GM12878 (cell line): Measurements from ENCODE around the gene SCNN1B. TPM values are rescaled to one million over a fixed set of nuclear protein-coding genes. Genes with fewer than 3 reads are reported as not detected.
"Not testable (repeated sequence)": the region's sequence is repeated elsewhere in the genome, so short reads cannot be mapped to it uniquely, and the experiment has no call there.

Source experiments
- ATAC-seq: fragments of 200-7000 bp; cut with Tn5 transposase; 3 replicates; pipeline ENCODE4 v1.9.1; 2020; ENCODE audit warnings: mild to moderate bottlenecking, moderate library complexity
- BruUV-seq: library from RNA; stranded (reverse); fragments of 400-500 nt; replicated peaks from 2 replicates; lab custom pipeline; 2021; lab: Mats Ljungman, UMichigan
- CTCF ChIA-PET: fragments of 300-600 bp; sonication (Branson Sonifier 250); formaldehyde crosslinking; extraction: SDS; loops from one replicate; lab custom pipeline; 2021; ENCODE audit warnings: inconsistent platforms; lab: Yijun Ruan, JAX
- POLR2A ChIA-PET: fragments of 350-600 bp; formaldehyde crosslinking; extraction: SDS; loops from one replicate; lab custom pipeline; 2021; ENCODE audit warnings: inconsistent platforms; lab: Charles Lee
- RAD21 ChIA-PET: fragments of 300-600 bp; sonication (Branson Sonifier 250); formaldehyde crosslinking; loops from one replicate; lab custom pipeline; 2023; ENCODE audit warnings: antibody characterized with exemption; ENCODE audit not compliant: unreplicated experiment; lab: Charles Lee
- SMC1A ChIA-PET: fragments of 300-600 bp; sonication (Branson Sonifier 250); formaldehyde crosslinking; loops from one replicate; lab custom pipeline; 2023; ENCODE audit not compliant: unreplicated experiment, uncharacterized antibody; lab: Charles Lee
- DNase-seq: peaks from one replicate; pipeline ENCODE4 v3.0.0-alpha.2; 2011; ENCODE audit warnings: low read depth, low spot score
- FAIRE-seq: peaks from 3 replicates; lab custom pipeline; 2011; peaks lifted over from hg19 to GRCh38; lab: Jason Lieb, UNC
- H2AFZ ChIP-seq: 2 replicates; pipeline ENCODE4 v1.6.0; 2011; ENCODE audit warnings: low read depth, low read length, control low read depth; ENCODE audit not compliant: control insufficient read depth
- H3K27ac ChIP-seq: 2 replicates; pipeline ENCODE4 v1.5.1; 2011; ENCODE audit warnings: control low read depth; ENCODE audit not compliant: control insufficient read depth, insufficient read depth
- H3K27me3 ChIP-seq, 2 experiments: replicated peaks in 1 of 2; 2 replicates each; pipeline versions ENCODE4 v1.6.0 to v1.6.1; 2011; ENCODE audit warnings: low read length in 1 of 2; ENCODE audit not compliant: control insufficient read depth in 2 of 2, insufficient read depth in 2 of 2
- H3K36me3 ChIP-seq, 2 experiments: 2 replicates each; pipeline ENCODE4 v1.5.1; 2011; ENCODE audit warnings: low read length in 1 of 2; ENCODE audit not compliant: control insufficient read depth in 2 of 2, insufficient read depth in 2 of 2
- H3K4me1 ChIP-seq: 2 replicates; pipeline ENCODE4 v1.6.1; 2011; ENCODE audit warnings: mild to moderate bottlenecking, low read length, moderate library complexity, mixed read lengths; ENCODE audit not compliant: control insufficient read depth, insufficient read depth
- H3K4me2 ChIP-seq: 2 replicates; pipeline ENCODE4 v1.6.0; 2011; ENCODE audit warnings: control low read depth; ENCODE audit not compliant: control insufficient read depth, insufficient read depth
- H3K4me3 ChIP-seq: fragments of 200-600 bp; sonication (generic); 2 replicates; pipeline ENCODE4 v1.5.1; 2016
- H3K79me2 ChIP-seq: 2 replicates; pipeline ENCODE4 v1.6.0; 2011; ENCODE audit warnings: low read length; ENCODE audit not compliant: control insufficient read depth, insufficient read depth
- H3K9ac ChIP-seq: 2 replicates; pipeline ENCODE4 v1.8.0; 2011; ENCODE audit warnings: low read length, control low read depth, mixed read lengths; ENCODE audit not compliant: control insufficient read depth, insufficient read depth
- H3K9me3 ChIP-seq: replicated peaks from 3 replicates; pipeline ENCODE4 v1.5.1; 2011; ENCODE audit warnings: mild to moderate bottlenecking, low read length; ENCODE audit not compliant: control insufficient read depth, insufficient read depth
- H4K20me1 ChIP-seq: 2 replicates; pipeline ENCODE4 v1.6.0; 2011; ENCODE audit not compliant: control insufficient read depth, insufficient read depth
- EED ChIP-seq: sonication (generic); IDR thresholded peaks from 2 replicates; pipeline ENCODE4 v1.6.1; 2016; ENCODE audit warnings: antibody characterized with exemption, low read depth
- NKRF ChIP-seq: fragments of 450-650 bp; conservative IDR thresholded peaks from 2 replicates; pipeline ENCODE4 v1.6.1; 2017; ENCODE audit warnings: mild to moderate bottlenecking, moderate library complexity
- RELB ChIP-seq: fragments of 450-650 bp; IDR thresholded peaks from 2 replicates; pipeline ENCODE4 v1.6.1; 2017; ENCODE audit warnings: low read depth, mild to moderate bottlenecking, moderate library complexity
- REST ChIP-seq: IDR thresholded peaks from 2 replicates; pipeline ENCODE4 v1.6.1; 2012; ENCODE audit warnings: mild to moderate bottlenecking, low read depth, low read length
- ZBTB11 ChIP-seq: fragments of 450-650 bp; formaldehyde crosslinking; IDR thresholded peaks from 2 replicates; pipeline ENCODE4 v1.5.0; 2022; ENCODE audit warnings: mild to moderate bottlenecking, missing genetic modification characterization
- WGBS: methylation state at CpG from one replicate; pipeline ENCODE4 v1.1.6; 2016; ENCODE audit warnings: low lambda C conversion rate; ENCODE audit not compliant: insufficient replicate concordance, insufficient coverage; ENCODE audit errors: missing lambda C conversion rate; 5-methylcytosine and 5-hydroxymethylcytosine counted together
- in situ Hi-C: fragments of 300-500 bp; cut with MboI; formaldehyde crosslinking; loops from 9 replicates; pipeline ENCODE4 v1.14.3; 2018; ENCODE audit warnings: mixed read lengths
- intact Hi-C: fragments of 100-400 bp; cut with micrococcal nuclease; formaldehyde crosslinking; loops from one replicate; pipeline ENCODE4 v1.14.2; 2022; ENCODE audit not compliant: unreplicated experiment
- polyA plus RNA-seq, 11 experiments: library from polyadenylated mRNA; depleted of rRNA in 4 of 11; unstranded in 6 of 11; stranded (reverse) in 5 of 11; fragments of >200 nt; fragmentation: Nextera tagmentation in 4 of 11; fragmentation: Illumina TruSeq in 1 of 11; extraction: Ambion mirVana in 4 of 11; extraction: Trizol in 1 of 11; gene quantifications; 1 replicate in 1 of 11; 2 replicates in 10 of 11; pipeline versions ENCODE4 v1.2.1 to v1.2.3, GENCODE V29; 2011 to 2016; ENCODE audit warnings: inconsistent platforms in 2 of 11, missing spikeins in 2 of 11, low read depth in 1 of 11
- total RNA-seq, 4 experiments: library from RNA; depleted of rRNA in 3 of 4; stranded (reverse); fragments of >200 nt in 3 of 4; fragmentation: Illumina TruSeq in 1 of 4; extraction: Trizol in 1 of 4; gene quantifications; 2 replicates each; pipeline versions ENCODE4 v1.2.1 to v1.2.3, GENCODE V29; 2013 to 2021

The SCNN1B gene
- total and polyA plus RNA-seq, 10 of the 15 experiments (the other 5 are each of a cell fraction or from before 2014, with no cell fraction given), result 0.28 to 1.5 (median 0.64) TPM

GRCh38 chr16:23400447-23400846 lies 98.3 kb downstream of the SCNN1B start:
- H4K20me1 ChIP-seq, intact Hi-C loops, ATAC-seq, DNase-seq, H3K9ac ChIP-seq, H3K27ac ChIP-seq, H3K4me3 ChIP-seq, POLR2A ChIA-PET, in situ Hi-C loops, H3K4me2 ChIP-seq, H3K9me3 ChIP-seq, FAIRE-seq, CTCF ChIA-PET, BruUV-seq, H2AFZ ChIP-seq, SMC1A ChIA-PET, H3K79me2 ChIP-seq, RAD21 ChIA-PET, H3K27me3 ChIP-seq, H3K4me1 ChIP-seq, H3K36me3 ChIP-seq: not testable (repeated sequence)
- WGBS, result 97% methylated on average over 7 of the region's 7 CpGs

GRCh38 chr16:23401139-23401538 lies 99.0 kb downstream of the SCNN1B start:
- 89% methylated on average over 8 of the region's 8 CpGs for WGBS
- Histone ChIP-seq H3K4me1 (no peaks in the 10 kb centered on the region), H3K4me3 (no peak overlapping the region), H3K27me3 (no peaks in the 10 kb centered on the region), H3K79me2 (no peaks in the 10 kb centered on the region), H3K36me3 (peaks cover 6 to 11% of the 10 kb centered on the region in 2 experiments), H3K9me3 (no peaks in the 10 kb centered on the region), H2AFZ (no peak overlapping the region), H3K4me2 (no peak overlapping the region), H4K20me1 (no peaks in the 10 kb centered on the region), H3K27ac (no peak overlapping the region), H3K9ac (no peak overlapping the region)
- DNase-seq (no peak), FAIRE-seq (no peak), ATAC-seq (no peak)
- ChIA-PET SMC1A (interaction anchor here (0.7 kb wide), 1 partner anchor 33 kb away, joined by 3 read pairs; no protein-coding TSS in a partner anchor), RAD21 (no interaction called here), POLR2A (no interaction called here), CTCF (no interaction called here)
- in situ Hi-C loops, result no loop called here
- intact Hi-C loops, result no loop called here
- no TSS peak for BruUV-seq
- no peak for TF ChIP-seq NKRF
- TF ChIP-seq ZBTB11 (CRISPR knock-in tag), result no peak
- no peak for TF ChIP-seq REST
- no peak for TF ChIP-seq EED
- no peak for TF ChIP-seq RELB
